ENCODE data around the gene SOX21.

DNA sequence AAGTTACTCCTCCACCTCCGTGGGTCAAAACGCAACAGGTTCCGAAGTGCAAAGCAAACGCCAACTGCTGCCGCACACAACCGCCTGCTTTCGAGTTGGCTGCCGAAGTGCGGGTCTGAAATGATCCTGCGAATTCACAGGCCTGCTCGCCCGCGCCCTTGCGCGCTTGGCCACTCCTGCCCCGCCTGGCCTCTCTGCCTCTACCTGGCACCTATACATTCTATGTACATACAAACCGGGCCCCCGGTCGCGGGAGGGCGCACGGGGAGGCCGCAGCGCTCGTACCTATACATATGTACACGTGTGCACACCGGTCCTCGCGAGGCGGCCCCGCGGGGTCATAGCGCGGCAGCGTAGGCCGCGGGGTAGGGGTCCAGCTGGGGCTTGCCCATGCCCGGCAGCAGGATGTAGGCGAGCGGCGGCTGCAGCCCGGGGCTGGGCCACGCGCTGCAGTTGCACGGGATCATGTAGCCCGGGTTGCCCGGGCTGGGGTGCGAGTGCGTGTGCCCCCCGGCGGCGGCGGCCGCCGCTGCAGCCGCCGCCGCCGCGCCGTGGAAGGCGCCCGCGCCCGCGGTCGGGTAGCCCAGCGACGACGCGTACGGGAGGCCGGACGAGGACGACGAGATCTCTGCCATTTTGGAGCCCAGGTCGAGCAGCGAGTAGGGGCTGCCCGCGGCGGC lies 1.3 kb downstream of the SOX21 start:
- TF ChIP-seq EZH2 (IDR thresholded peaks at IDR 0.05; ENCODE audit: borderline replicate concordance, low read length), result no peak
- TF ChIP-seq, protein P1, sequence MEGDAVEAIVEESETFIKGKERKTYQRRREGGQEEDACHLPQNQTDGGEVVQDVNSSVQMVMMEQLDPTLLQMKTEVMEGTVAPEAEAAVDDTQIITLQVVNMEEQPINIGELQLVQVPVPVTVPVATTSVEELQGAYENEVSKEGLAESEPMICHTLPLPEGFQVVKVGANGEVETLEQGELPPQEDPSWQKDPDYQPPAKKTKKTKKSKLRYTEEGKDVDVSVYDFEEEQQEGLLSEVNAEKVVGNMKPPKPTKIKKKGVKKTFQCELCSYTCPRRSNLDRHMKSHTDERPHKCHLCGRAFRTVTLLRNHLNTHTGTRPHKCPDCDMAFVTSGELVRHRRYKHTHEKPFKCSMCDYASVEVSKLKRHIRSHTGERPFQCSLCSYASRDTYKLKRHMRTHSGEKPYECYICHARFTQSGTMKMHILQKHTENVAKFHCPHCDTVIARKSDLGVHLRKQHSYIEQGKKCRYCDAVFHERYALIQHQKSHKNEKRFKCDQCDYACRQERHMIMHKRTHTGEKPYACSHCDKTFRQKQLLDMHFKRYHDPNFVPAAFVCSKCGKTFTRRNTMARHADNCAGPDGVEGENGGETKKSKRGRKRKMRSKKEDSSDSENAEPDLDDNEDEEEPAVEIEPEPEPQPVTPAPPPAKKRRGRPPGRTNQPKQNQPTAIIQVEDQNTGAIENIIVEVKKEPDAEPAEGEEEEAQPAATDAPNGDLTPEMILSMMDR (IDR thresholded peaks at IDR 0.05; ENCODE audit: low read length), result no peak
